B cell (primary cell): Measurements from ENCODE around the gene ANO9. TPM values are rescaled to one million over a fixed set of nuclear protein-coding genes. Genes with fewer than 3 reads are reported as not detected.
A peak's percentile ranks its signal among the peaks of the same experiment; 100 is the strongest.

Source experiments
- ATAC-seq: fragments of 200-7000 bp; cut with Tn5 transposase; one replicate; pipeline ENCODE4 v1.10.0; 2021; ENCODE audit warnings: low read depth, mild to moderate bottlenecking, moderate number of reproducible peaks, moderate library complexity
- CTCF ChIA-PET: fragments of 350-600 bp; sonication (Branson Sonifier 250); formaldehyde crosslinking; loops from one replicate; lab custom pipeline; 2021; ENCODE audit warnings: antibody characterized with exemption, inconsistent platforms; lab: Charles Lee
- POLR2A ChIA-PET: fragments of 350-600 bp; sonication (Branson Sonifier 250); formaldehyde crosslinking; loops from one replicate; lab custom pipeline; 2021; ENCODE audit warnings: antibody characterized with exemption; lab: Charles Lee
- DNase-seq: peaks from one replicate; pipeline ENCODE4 v3.0.0; 2013
- H2AFZ ChIP-seq: 2 replicates; pipeline ENCODE4 v1.6.1; 2012; ENCODE audit warnings: mild to moderate bottlenecking, low read depth, low read length; ENCODE audit not compliant: insufficient read depth, poor library complexity, severe bottlenecking
- H3K27ac ChIP-seq, 2 donors: 1 replicate in 1 of 2; 2 replicates in 1 of 2; pipeline ENCODE4 v1.5.1; 2012 to 2013; ENCODE audit warnings: low read length in 2 of 2, mild to moderate bottlenecking in 2 of 2, moderate library complexity in 1 of 2
- H3K27me3 ChIP-seq, 4 experiments: fragments of 200-600 bp in 1 of 4; sonication (generic) in 1 of 4; replicated peaks in 1 of 4; 1 replicate in 2 of 4; 2 replicates in 2 of 4; pipeline versions ENCODE4 v1.6.1 to v1.7.0; 2013 to 2016; ENCODE audit warnings: low read length in 3 of 4, mild to moderate bottlenecking in 2 of 4, mixed read lengths in 1 of 4, moderate library complexity in 1 of 4; ENCODE audit not compliant: insufficient read depth in 4 of 4, control insufficient read depth in 3 of 4; ENCODE audit errors: control extremely low read depth in 1 of 4
- H3K36me3 ChIP-seq, 2 experiments: replicated peaks in 1 of 2; 1 replicate in 1 of 2; 2 replicates in 1 of 2; pipeline versions ENCODE4 v1.6.1 to v1.7.1; 2013; ENCODE audit warnings: low read length in 1 of 2; ENCODE audit not compliant: insufficient read depth in 2 of 2, control insufficient read depth in 1 of 2; ENCODE audit errors: control extremely low read depth in 1 of 2, extremely low read depth in 1 of 2
- H3K4me1 ChIP-seq, 2 donors: fragments of 200-600 bp in 1 of 2; sonication (generic) in 1 of 2; 1 replicate in 1 of 2; 2 replicates in 1 of 2; pipeline versions ENCODE4 v1.5.1 to v1.6.1; 2013 to 2017; ENCODE audit warnings: low read length in 2 of 2; ENCODE audit not compliant: control insufficient read depth in 2 of 2, insufficient read depth in 2 of 2
- H3K4me2 ChIP-seq: replicated peaks from 2 replicates; pipeline ENCODE3; 2012; ENCODE audit warnings: mild to moderate bottlenecking, low read depth, low read length; ENCODE audit not compliant: poor library complexity, severe bottlenecking
- H3K4me3 ChIP-seq, 5 experiments: fragments of 200-600 bp in 1 of 5; sonication (generic) in 1 of 5; 1 replicate in 3 of 5; 2 replicates in 2 of 5; pipeline versions ENCODE4 v1.5.1 to v1.7.0; 2011 to 2016; ENCODE audit warnings: low read length in 4 of 5, mild to moderate bottlenecking in 4 of 5, low read depth in 2 of 5, control low read depth in 1 of 5, moderate library complexity in 1 of 5; ENCODE audit not compliant: insufficient read depth in 1 of 5; ENCODE audit errors: control extremely low read depth in 1 of 5, extremely low read depth in 1 of 5
- H3K79me2 ChIP-seq: fragments of 200-600 bp; sonication (generic); one replicate; pipeline ENCODE4 v1.6.0; 2016; ENCODE audit warnings: low read length; ENCODE audit not compliant: control insufficient read depth, insufficient read depth
- H3K9ac ChIP-seq: fragments of 200-600 bp; sonication (generic); 2 replicates; pipeline ENCODE4 v1.6.1; 2017; ENCODE audit warnings: mild to moderate bottlenecking, low read length, moderate library complexity
- H3K9me3 ChIP-seq, 3 donors: one replicate each; pipeline versions ENCODE4 v1.6.1 to v1.7.1; 2013; ENCODE audit warnings: low read length in 2 of 3; ENCODE audit not compliant: control insufficient read depth in 2 of 3, insufficient read depth in 1 of 3; ENCODE audit errors: control extremely low read depth in 1 of 3
- H4K20me1 ChIP-seq: 2 replicates; pipeline ENCODE4 v1.6.0; 2012; ENCODE audit warnings: mild to moderate bottlenecking, low read length; ENCODE audit not compliant: insufficient read depth, control insufficient read depth, poor library complexity, severe bottlenecking
- H3K27ac Mint-ChIP-seq: one replicate; pipeline ENCODE4 v1.8.0; 2021; ENCODE audit warnings: mixed read lengths
- H3K27me3 Mint-ChIP-seq: one replicate; pipeline ENCODE4 v1.8.0; 2021; ENCODE audit warnings: mixed read lengths
- H3K4me1 Mint-ChIP-seq: one replicate; pipeline ENCODE4 v1.8.0; 2021; ENCODE audit warnings: mixed read lengths
- H3K4me3 Mint-ChIP-seq: one replicate; pipeline ENCODE4 v1.8.0; 2021; ENCODE audit warnings: mixed read lengths
- H3K9me3 Mint-ChIP-seq: one replicate; pipeline ENCODE4 v1.8.0; 2022; ENCODE audit warnings: mixed read lengths; ENCODE audit not compliant: insufficient read depth
- CTCF ChIP-seq: fragments of 200-600 bp; IDR thresholded peaks from one replicate; pipeline ENCODE4 v1.8.0; 2022; ENCODE audit warnings: antibody characterized with exemption, mild to moderate bottlenecking
- EZH2 ChIP-seq: IDR thresholded peaks from 2 replicates; pipeline ENCODE4 v1.6.1; 2012; ENCODE audit warnings: borderline replicate concordance, low read depth, mild to moderate bottlenecking, moderate library complexity, low read length; ENCODE audit not compliant: insufficient read depth, poor library complexity, severe bottlenecking
- WGBS: methylation state at CpG from one replicate; pipeline ENCODE4 v1.1.5; 2013; ENCODE audit warnings: missing lambda C conversion rate; ENCODE audit not compliant: insufficient coverage; 5-methylcytosine and 5-hydroxymethylcytosine counted together
- intact Hi-C: fragments of 100-400 bp; cut with micrococcal nuclease; formaldehyde crosslinking; loops from one replicate; pipeline ENCODE4 v1.10.0; 2022
- polyA plus RNA-seq: library from polyadenylated mRNA; depleted of rRNA; stranded (reverse); fragments of >200 nt; gene quantifications from 2 replicates; pipeline ENCODE4 v1.2.3, GENCODE V29; 2012
- total RNA-seq, 2 donors: library from RNA; stranded (reverse); fragments of 120-200 nt in 1 of 2; gene quantifications; 1 replicate in 1 of 2; 2 replicates in 1 of 2; pipeline versions ENCODE4 v1.2.3 to v1.2.4, GENCODE V29; 2013 to 2022

Gene ANO9
- total and polyA plus RNA-seq, 2 donors (not counting 1 experiment from before 2014, with no cell fraction given): 62.0 to 107 TPM

GRCh38 chr11:439315-440064 lies 2.3 kb downstream of the ANO9 start:
- Mint-ChIP-seq H3K4me1 (peaks cover 13% of the 10 kb centered on the region), H3K9me3 (no peaks in the 10 kb centered on the region), H3K27ac (peak overlapping the region; percentile 41), H3K4me3 (no peak overlapping the region), H3K27me3 (no peaks in the 10 kb centered on the region)
- Histone ChIP-seq H3K9ac (no peak overlapping the region), H3K9me3 (no peaks in the 10 kb centered on the region), H2AFZ (no peak overlapping the region), H3K27ac (no peak overlapping the region), H3K27me3 (no peaks in the 10 kb centered on the region), H3K79me2 (peaks cover 16% of the 10 kb centered on the region), H3K4me3 (no peak overlapping the region), H3K36me3 (no peaks in the 10 kb centered on the region), H3K4me1 (peaks cover 6 to 14% of the 10 kb centered on the region in 2 donors), H4K20me1 (no peaks in the 10 kb centered on the region), H3K4me2 (no peak overlapping the region)
- CTCF ChIA-PET: interaction anchor here (1.4 kb wide), 1 partner anchor 9 kb away, joined by 6 read pairs; no protein-coding TSS in a partner anchor
- ATAC-seq: no peak
- intact Hi-C loops: no loop called here
- no peak for TF ChIP-seq CTCF
- TF ChIP-seq EZH2: no peak
- WGBS: 97% methylated on average over 23 of the region's 23 CpGs
- no peak for DNase-seq
- POLR2A ChIA-PET: no interaction called here

- no peak overlapping the region for H2AFZ ChIP-seq
- H3K4me3 ChIP-seq: no peak overlapping the region
- no peaks in the 10 kb centered on the region for H4K20me1 ChIP-seq
- H3K9ac ChIP-seq: no peak overlapping the region
- H3K4me2 ChIP-seq: no peak overlapping the region
- WGBS: 95% methylated on average over 19 of the region's 21 CpGs
- Mint-ChIP-seq H3K9me3 (no peaks in the 10 kb centered on the region), H3K27me3 (no peaks in the 10 kb centered on the region), H3K4me3 (no peak overlapping the region), H3K27ac (no peak overlapping the region), H3K4me1 (peaks cover 13% of the 10 kb centered on the region)
- intact Hi-C loops: no loop called here
- no peaks in the 10 kb centered on the region for H3K9me3 ChIP-seq
- H3K4me1 ChIP-seq: peaks cover 6 to 14% of the 10 kb centered on the region in 2 donors
- ChIA-PET POLR2A (no interaction called here), CTCF (no interaction called here)
- DNase-seq (no peak), ATAC-seq (no peak)
- H3K27me3 ChIP-seq: no peaks in the 10 kb centered on the region
- no peaks in the 10 kb centered on the region for H3K36me3 ChIP-seq
- H3K27ac ChIP-seq: no peak overlapping the region
- TF ChIP-seq CTCF (no peak), EZH2 (no peak)
- peaks cover 16% of the 10 kb centered on the region for H3K79me2 ChIP-seq
Measured at GRCh38 chr11:438101-438844, 3.5 kb downstream of the ANO9 start.
